Esophagus squamous epithelium (tissue), 5 donors: ENCODE data around the gene TUSC7. TPM values are rescaled to one million over a fixed set of nuclear protein-coding genes. Genes with fewer than 3 reads are reported as not detected.

ENCODE experiments used
- DNase-seq: peaks from one replicate; lab custom pipeline; 2025; lab: John Stamatoyannopoulos, UW
- H3K27ac ChIP-seq, 4 donors: fragments of 200-600 bp; sonication (generic); one replicate each; pipeline ENCODE4 v1.5.1; 2016 to 2019; ENCODE audit warnings: mild to moderate bottlenecking in 1 of 4
- H3K27me3 ChIP-seq, 4 donors: fragments of 200-600 bp; sonication (generic); 1 replicate in 3 of 4; 2 replicates in 1 of 4; pipeline versions ENCODE4 v1.5.1 to v1.6.0; 2017 to 2021; ENCODE audit warnings: antibody characterized with exemption in 1 of 4
- H3K36me3 ChIP-seq, 3 donors: fragments of 200-600 bp; sonication (generic); one replicate each; pipeline ENCODE4 v1.5.1; 2016 to 2019
- H3K4me1 ChIP-seq, 3 donors: fragments of 200-600 bp; sonication (generic); one replicate each; pipeline ENCODE4 v1.5.1; 2017 to 2019
- H3K4me3 ChIP-seq, 4 donors: fragments of 200-600 bp; sonication (generic); 1 replicate in 3 of 4; 2 replicates in 1 of 4; pipeline ENCODE4 v1.5.1; 2016 to 2019; ENCODE audit warnings: mild to moderate bottlenecking in 2 of 4, moderate library complexity in 1 of 4
- H3K9me3 ChIP-seq, 3 donors: fragments of 200-600 bp; sonication (generic); one replicate each; pipeline ENCODE4 v1.5.1; 2016 to 2019
- CTCF ChIP-seq, 6 experiments: fragments of 450-650 bp in 4 of 6; fragments of 200-600 bp in 2 of 6; sonication (generic) in 2 of 6; IDR thresholded peaks; one replicate each; pipeline ENCODE4 v1.5.1; 2016 to 2019; ENCODE audit warnings: antibody characterized with exemption in 6 of 6, mild to moderate bottlenecking in 4 of 6, moderate library complexity in 4 of 6
- POLR2A ChIP-seq, 4 donors: fragments of 450-650 bp; IDR thresholded peaks; one replicate each; pipeline ENCODE4 v1.6.1; 2017; ENCODE audit warnings: antibody characterized with exemption in 4 of 4, mild to moderate bottlenecking in 4 of 4, moderate library complexity in 3 of 4
- WGBS, 2 donors: methylation state at CpG; one replicate each; pipeline ENCODE4 v1.1.5; 2018; 5-methylcytosine and 5-hydroxymethylcytosine counted together
- intact Hi-C: fragments of 100-400 bp; cut with DNase I; formaldehyde crosslinking; loops from one replicate; pipeline ENCODE4 v1.15.0; 2022
- total RNA-seq, 4 donors: library from RNA; depleted of rRNA; stranded (reverse); fragments of >200 nt; gene quantifications; one replicate each; pipeline ENCODE4 v1.1.0, GENCODE V29; 2016
- donor health status: DM: yes; HTN: yes; CAD: no.

The TUSC7 gene
- total RNA-seq, 4 donors from 2014 or later = not detected

- no peak for TF ChIP-seq POLR2A (IDR thresholded peaks at IDR 0.05)
- TF ChIP-seq CTCF (IDR thresholded peaks at IDR 0.05) = no peak
- Histone ChIP-seq H3K27me3 (no peaks in the 10 kb centered on the region), H3K9me3 (no peaks in the 10 kb centered on the region), H3K36me3 (no peaks in the 10 kb centered on the region), H3K27ac (no peak overlapping the region), H3K4me3 (no peak overlapping the region), H3K4me1 (no peaks in the 10 kb centered on the region)
- 61 to 62% methylated on average over 2 of the region's 2 CpGs for WGBS, 2 donors
- intact Hi-C loops = no loop called here
- DNase-seq = no peak
These were observed 18.9 kb downstream of the TUSC7 start for GRCh38 chr3:116728454-116728853.

DNA sequence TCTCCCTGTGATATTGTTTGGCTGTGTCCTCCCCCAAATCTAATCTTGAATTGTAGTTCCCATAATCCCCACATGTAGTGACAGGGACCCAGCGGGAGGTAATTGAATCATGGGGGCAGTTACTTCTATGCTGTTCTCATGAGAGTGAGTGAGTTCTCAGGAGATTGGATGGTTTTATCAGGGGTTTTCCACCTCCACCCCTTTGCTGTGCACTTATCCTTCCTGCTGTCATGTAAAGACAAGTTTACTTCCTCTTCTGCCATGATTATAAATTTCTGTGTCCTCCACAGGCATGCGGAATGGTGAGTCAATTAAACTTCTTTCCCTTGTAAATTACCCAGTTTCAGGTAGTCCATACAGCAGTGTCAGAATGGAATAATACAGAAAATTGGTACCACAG is 24.7 kb downstream of the TUSC7 start:
- WGBS, 2 donors = 73 to 81% methylated on average over 2 of the region's 2 CpGs

GRCh38 chr3:116739678-116740077 is 30.1 kb downstream of the TUSC7 start:
- Histone ChIP-seq H3K36me3 (no peaks in the 10 kb centered on the region), H3K4me3 (no peak overlapping the region), H3K27ac (no peak overlapping the region), H3K4me1 (no peaks in the 10 kb centered on the region), H3K27me3 (no peaks in the 10 kb centered on the region), H3K9me3 (no peaks in the 10 kb centered on the region)
- DNase-seq = no peak
- TF ChIP-seq POLR2A (IDR thresholded peaks at IDR 0.05) (no peak), CTCF (IDR thresholded peaks at IDR 0.05) (no peak)
- intact Hi-C loops = no loop called here
- WGBS, 2 donors = 43 to 73% methylated on average over 2 of the region's 2 CpGs

More for the DNA sequence above, 24.7 kb downstream of the TUSC7 start:
- Histone ChIP-seq H3K27me3 (no peaks in the 10 kb centered on the region), H3K4me1 (no peaks in the 10 kb centered on the region), H3K36me3 (no peaks in the 10 kb centered on the region), H3K9me3 (no peaks in the 10 kb centered on the region), H3K27ac (no peak overlapping the region), H3K4me3 (no peak overlapping the region)
- intact Hi-C loops = no loop called here
- no peak for DNase-seq
- TF ChIP-seq CTCF (IDR thresholded peaks at IDR 0.05) (no peak), POLR2A (IDR thresholded peaks at IDR 0.05) (no peak)

- 65 to 66% methylated on average over 2 of the region's 2 CpGs for WGBS, 2 donors
- no peaks in the 10 kb centered on the region for H3K4me1 ChIP-seq
These were observed 30.7 kb downstream of the TUSC7 start for GRCh38 chr3:116740293-116740692.

DNA sequence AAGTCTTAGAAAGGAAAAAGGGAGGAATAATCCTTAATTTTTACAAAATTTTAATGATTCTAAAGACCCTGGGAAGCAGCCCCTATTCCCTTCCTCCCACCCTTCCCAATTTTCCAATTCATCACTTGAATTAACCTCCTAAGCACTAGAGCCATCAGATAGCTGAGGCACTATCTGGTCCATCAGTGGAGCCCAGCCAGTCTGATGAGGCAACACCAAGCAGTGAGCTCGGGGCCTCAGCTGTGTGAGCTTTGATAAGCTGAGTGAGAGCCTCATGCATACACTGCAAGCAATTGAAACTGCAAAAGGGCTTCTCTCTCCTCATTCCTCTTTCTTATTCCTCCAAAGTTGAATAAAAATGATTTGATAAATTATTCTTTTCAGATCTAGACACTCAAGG is 31.9 kb downstream of the TUSC7 start:
- H3K27ac ChIP-seq = no peak overlapping the region
- H3K4me1 ChIP-seq = no peaks in the 10 kb centered on the region
- DNase-seq = no peak
- H3K27me3 ChIP-seq = no peaks in the 10 kb centered on the region
- H3K36me3 ChIP-seq = no peaks in the 10 kb centered on the region
- WGBS, 2 donors = 54 to 55% methylated on average over 1 of the region's 1 CpG
- no peaks in the 10 kb centered on the region for H3K9me3 ChIP-seq
- no peak for TF ChIP-seq POLR2A (IDR thresholded peaks at IDR 0.05)
- TF ChIP-seq CTCF (IDR thresholded peaks at IDR 0.05) = no peak
- H3K4me3 ChIP-seq = no peak overlapping the region
- intact Hi-C loops = no loop called here

More at GRCh38 chr3:116740293-116740692, 30.7 kb downstream of the TUSC7 start:
- TF ChIP-seq CTCF (IDR thresholded peaks at IDR 0.05) (no peak), POLR2A (IDR thresholded peaks at IDR 0.05) (no peak)
- H3K36me3 ChIP-seq = no peaks in the 10 kb centered on the region
- no peak for DNase-seq
- no peaks in the 10 kb centered on the region for H3K27me3 ChIP-seq
- no peak overlapping the region for H3K4me3 ChIP-seq
- H3K9me3 ChIP-seq = no peaks in the 10 kb centered on the region
- intact Hi-C loops = no loop called here
- no peak overlapping the region for H3K27ac ChIP-seq
